ENCODE data around the gene SEC16B. TPM values are rescaled to one million over a fixed set of nuclear protein-coding genes. Genes with fewer than 3 reads are reported as not detected.

The SEC16B gene
- total and polyA plus RNA-seq, 9 of the 15 experiments (the other 6 are each of a cell fraction or from before 2014, with no cell fraction given) = not detected

DNA sequence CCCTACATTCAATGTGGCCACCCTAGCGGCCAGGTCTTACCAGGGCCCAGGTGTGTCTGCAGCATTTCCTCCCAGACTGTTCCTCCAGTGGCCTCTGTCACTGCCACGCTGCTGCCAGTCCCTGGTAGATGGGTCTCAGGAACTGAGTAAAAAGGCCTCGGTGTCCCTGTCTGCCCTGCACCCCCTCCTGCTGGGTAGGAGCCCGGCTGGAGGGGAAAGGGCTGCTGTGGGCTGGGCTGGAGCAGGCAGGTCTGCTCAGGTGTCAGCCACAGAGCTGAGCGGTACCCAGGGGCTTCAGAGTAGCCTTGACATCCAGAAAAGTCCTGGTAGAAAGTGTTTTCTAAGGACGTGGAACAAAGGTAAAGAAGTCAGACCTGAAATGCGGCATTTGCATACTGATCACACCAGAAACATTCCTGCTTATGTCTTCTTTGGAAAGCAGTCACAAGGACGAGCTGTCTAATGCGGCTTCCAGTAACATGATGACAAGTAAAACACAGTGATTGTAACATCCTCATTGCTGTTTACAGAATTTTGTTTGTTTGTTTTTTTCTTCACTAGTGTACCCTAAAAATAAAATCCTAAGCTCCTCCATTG, 32.6 kb downstream of the SEC16B start:
- no peaks in the 10 kb centered on the region for H3K4me1 ChIP-seq (replicated peaks in 1 of 2; ENCODE audit: control insufficient read depth in 2 of 2, insufficient read depth in 2 of 2, low read length in 2 of 2)
- in situ Hi-C loops (cut with MboI) (loop anchor here (25.0 kb wide), 1 partner anchor 1375 kb away; no protein-coding TSS in a partner anchor), intact Hi-C loops (cut with micrococcal nuclease) (no loop called here)
- no peak for TF ChIP-seq KLF16 (IDR thresholded peaks at IDR 0.05)
- no peak for TF ChIP-seq ZNF408 (CRISPR knock-in tag; IDR thresholded peaks at IDR 0.05; ENCODE audit: low read depth)
- no peak for TF ChIP-seq ZNF766 (CRISPR knock-in tag; conservative IDR thresholded peaks at IDR 0.05)
- TF ChIP-seq, protein P1, sequence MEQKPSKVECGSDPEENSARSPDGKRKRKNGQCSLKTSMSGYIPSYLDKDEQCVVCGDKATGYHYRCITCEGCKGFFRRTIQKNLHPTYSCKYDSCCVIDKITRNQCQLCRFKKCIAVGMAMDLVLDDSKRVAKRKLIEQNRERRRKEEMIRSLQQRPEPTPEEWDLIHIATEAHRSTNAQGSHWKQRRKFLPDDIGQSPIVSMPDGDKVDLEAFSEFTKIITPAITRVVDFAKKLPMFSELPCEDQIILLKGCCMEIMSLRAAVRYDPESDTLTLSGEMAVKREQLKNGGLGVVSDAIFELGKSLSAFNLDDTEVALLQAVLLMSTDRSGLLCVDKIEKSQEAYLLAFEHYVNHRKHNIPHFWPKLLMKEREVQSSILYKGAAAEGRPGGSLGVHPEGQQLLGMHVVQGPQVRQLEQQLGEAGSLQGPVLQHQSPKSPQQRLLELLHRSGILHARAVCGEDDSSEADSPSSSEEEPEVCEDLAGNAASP (IDR thresholded peaks at IDR 0.05) = no peak
- TF ChIP-seq EP300 (IDR thresholded peaks at IDR 0.05; ENCODE audit: low read length) = no peak
- TF ChIP-seq, protein P2, sequence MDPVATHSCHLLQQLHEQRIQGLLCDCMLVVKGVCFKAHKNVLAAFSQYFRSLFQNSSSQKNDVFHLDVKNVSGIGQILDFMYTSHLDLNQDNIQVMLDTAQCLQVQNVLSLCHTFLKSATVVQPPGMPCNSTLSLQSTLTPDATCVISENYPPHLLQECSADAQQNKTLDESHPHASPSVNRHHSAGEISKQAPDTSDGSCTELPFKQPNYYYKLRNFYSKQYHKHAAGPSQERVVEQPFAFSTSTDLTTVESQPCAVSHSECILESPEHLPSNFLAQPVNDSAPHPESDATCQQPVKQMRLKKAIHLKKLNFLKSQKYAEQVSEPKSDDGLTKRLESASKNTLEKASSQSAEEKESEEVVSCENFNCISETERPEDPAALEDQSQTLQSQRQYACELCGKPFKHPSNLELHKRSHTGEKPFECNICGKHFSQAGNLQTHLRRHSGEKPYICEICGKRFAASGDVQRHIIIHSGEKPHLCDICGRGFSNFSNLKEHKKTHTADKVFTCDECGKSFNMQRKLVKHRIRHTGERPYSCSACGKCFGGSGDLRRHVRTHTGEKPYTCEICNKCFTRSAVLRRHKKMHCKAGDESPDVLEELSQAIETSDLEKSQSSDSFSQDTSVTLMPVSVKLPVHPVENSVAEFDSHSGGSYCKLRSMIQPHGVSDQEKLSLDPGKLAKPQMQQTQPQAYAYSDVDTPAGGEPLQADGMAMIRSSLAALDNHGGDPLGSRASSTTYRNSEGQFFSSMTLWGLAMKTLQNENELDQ (CRISPR knock-in tag; IDR thresholded peaks at IDR 0.05; ENCODE audit: borderline replicate concordance) = no peak
- TF ChIP-seq SAFB2 (IDR thresholded peaks at IDR 0.05; ENCODE audit: borderline replicate concordance, low read depth, low read length, severe bottlenecking) = no peak
- no peak for TF ChIP-seq ZNF165 (CRISPR knock-in tag; IDR thresholded peaks at IDR 0.05; ENCODE audit: borderline replicate concordance)
- no peak for TF ChIP-seq CBX1 (IDR thresholded peaks at IDR 0.05; ENCODE audit: low read depth)
- TF ChIP-seq ZNF644 (tag; IDR thresholded peaks at IDR 0.05; ENCODE audit: low read depth) = no peak
- TF ChIP-seq MEIS2 (IDR thresholded peaks at IDR 0.05; ENCODE audit: partially characterized antibody) = no peak
- TF ChIP-seq NFYB (IDR thresholded peaks at IDR 0.05; ENCODE audit: extremely low read depth, insufficient read length) = no peak
- TF ChIP-seq SRF (CRISPR knock-in tag; IDR thresholded peaks at IDR 0.05) = no peak
- no peak for TF ChIP-seq HDAC6 (IDR thresholded peaks at IDR 0.05; ENCODE audit: low read depth, low read length)
- TF ChIP-seq HDAC3 (IDR thresholded peaks at IDR 0.05; ENCODE audit: borderline replicate concordance, partially characterized antibody) = no peak
- TF ChIP-seq MEF2D (tag; conservative IDR thresholded peaks at IDR 0.05; ENCODE audit: low read depth) = no peak
- no peak for TF ChIP-seq NCOR1 (IDR thresholded peaks at IDR 0.05)
- POLR2A ChIA-PET = no interaction called here
- H3K9ac ChIP-seq (ENCODE audit: insufficient read depth in 1 of 2, low read depth in 2 of 2, low read length in 2 of 2) = no peak overlapping the region
- H3K36me3 ChIP-seq (ENCODE audit: control insufficient read depth, insufficient read depth, low read length) = no peaks in the 10 kb centered on the region
- no peak for DNase-seq (ENCODE audit: extremely low read depth in 1 of 4, low spot score in 3 of 4)
- CTCF ChIA-PET (ENCODE audit: low intra/inter-chr PET ratio) = no interaction called here
- no peaks in the 10 kb centered on the region for H3K79me2 ChIP-seq (ENCODE audit: control insufficient read depth, insufficient read depth, low read length)
- no peaks in the 10 kb centered on the region for H4K20me1 ChIP-seq (replicated peaks; ENCODE audit: control insufficient read depth, insufficient read depth, low read length)
- H3K27ac ChIP-seq (ENCODE audit: extremely low read depth, low read depth, low read length) = no peak overlapping the region
- no peak overlapping the region for H3K4me3 ChIP-seq
- no peaks in the 10 kb centered on the region for H3K9me3 ChIP-seq (replicated peaks; ENCODE audit: control insufficient read depth, insufficient read depth, low read depth, low read length)
- H3K4me2 ChIP-seq (ENCODE audit: insufficient read depth, low read length) = no peak overlapping the region
- WGBS (ENCODE audit: insufficient coverage, low coverage, missing lambda C conversion rate) = under 1% methylated on average over 9 of the region's 9 CpGs
- no peak for ATAC-seq
- no peak for FAIRE-seq
- H3K9me1 ChIP-seq (ENCODE audit: control insufficient read depth, insufficient read depth, low read length) = no peaks in the 10 kb centered on the region
- BruUV-seq (replicated peaks) = no TSS peak
- no peaks in the 10 kb centered on the region for H3K27me3 ChIP-seq (ENCODE audit: control insufficient read depth in 2 of 2, insufficient read depth in 2 of 2, low read length in 2 of 2)
- no peak overlapping the region for H2AFZ ChIP-seq (ENCODE audit: low read depth, low read length)

Data from K562 (cell line).